GM18508 (cell line): ENCODE results near the gene FKBP9.
"Not testable (repeated sequence)": the region's sequence is repeated elsewhere in the genome, so short reads cannot be mapped to it uniquely, and the experiment has no call there.

Experiments
- ATAC-seq: cut with Tn5 transposase; IDR thresholded peaks from one replicate; pipeline ENCODE4 v1.9.1; 2021; ENCODE audit warnings: moderate number of reproducible peaks; ENCODE audit not compliant: insufficient read depth, unreplicated experiment

The FKBP9 gene

GRCh38 chr7:32948202-32948601 lies 9.0 kb upstream of the FKBP9 start:
- ATAC-seq = no peak

- ATAC-seq = no peak
Measured at GRCh38 chr7:32952876-32953275, 4.4 kb upstream of the FKBP9 start.

GRCh38 chr7:32958046-32959025 lies 1.1 kb downstream of the FKBP9 start:
- ATAC-seq = no peak

GRCh38 chr7:32963880-32964301 lies 6.7 kb downstream of the FKBP9 start:
- not testable (repeated sequence) for ATAC-seq

- ATAC-seq = peak; percentile 92
Measured at GRCh38 chr7:32964461-32965159, 7.4 kb downstream of the FKBP9 start.

GRCh38 chr7:32966489-32967267 lies 9.4 kb downstream of the FKBP9 start:
- ATAC-seq = not testable (repeated sequence)

GRCh38 chr7:32967268-32967582 lies 10.0 kb downstream of the FKBP9 start:
- ATAC-seq = not testable (repeated sequence)

- ATAC-seq = not testable (repeated sequence)
Measured at GRCh38 chr7:32971967-32972366, 14.7 kb downstream of the FKBP9 start.

- not testable (repeated sequence) for ATAC-seq
Measured at GRCh38 chr7:32977159-32977558, 19.9 kb downstream of the FKBP9 start.

GRCh38 chr7:32979246-32979645 lies 22.0 kb downstream of the FKBP9 start:
- not testable (repeated sequence) for ATAC-seq

GRCh38 chr7:32979902-32980301 lies 22.7 kb downstream of the FKBP9 start:
- ATAC-seq = not testable (repeated sequence)

- peak; percentile 58 for ATAC-seq
Measured at GRCh38 chr7:32988148-32988547, 30.9 kb downstream of the FKBP9 start.

- not testable (repeated sequence) for ATAC-seq
Measured at GRCh38 chr7:32991068-32991585, 33.9 kb downstream of the FKBP9 start.

- not testable (repeated sequence) for ATAC-seq
Measured at GRCh38 chr7:32991975-32992700, 34.9 kb downstream of the FKBP9 start.

- not testable (repeated sequence) for ATAC-seq
Measured at GRCh38 chr7:32992750-32993149, 35.5 kb downstream of the FKBP9 start.

GRCh38 chr7:32997956-32998355 lies 40.7 kb downstream of the FKBP9 start:
- ATAC-seq = not testable (repeated sequence)

GRCh38 chr7:32998361-32999171 lies 41.3 kb downstream of the FKBP9 start:
- ATAC-seq = not testable (repeated sequence)

GRCh38 chr7:32999380-32999779 lies 42.1 kb downstream of the FKBP9 start:
- not testable (repeated sequence) for ATAC-seq

- ATAC-seq = not testable (repeated sequence)
Measured at GRCh38 chr7:33003111-33003510, 45.9 kb downstream of the FKBP9 start.
